ENCODE data around the gene SNX21.

SNX21 gene

DNA sequence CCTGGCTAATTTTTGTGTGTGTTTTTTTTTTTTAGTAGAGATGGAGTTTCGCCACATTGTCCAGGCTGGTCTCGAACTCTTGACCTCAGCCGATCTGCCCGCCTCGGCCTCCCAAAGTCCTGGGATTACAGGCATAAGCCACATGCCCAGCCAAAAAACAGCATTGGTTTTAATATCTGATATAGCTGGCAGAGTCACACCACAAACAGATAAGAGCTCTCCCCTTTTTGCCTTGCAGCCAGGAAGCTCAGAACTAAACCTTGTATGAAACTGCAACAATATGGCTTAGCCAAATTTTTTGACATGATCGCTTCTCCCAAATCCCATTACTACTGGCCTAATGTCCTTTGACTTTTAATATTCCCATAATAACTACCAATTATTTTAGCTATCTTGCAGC is 18.7 kb downstream of the SNX21 start:
- Histone ChIP-seq H3K9me3 (ENCODE audit: low read length) (no peaks in the 10 kb centered on the region), H3F3A (ENCODE audit: insufficient read depth, low read length) (no peaks in the 10 kb centered on the region), H2AFZ (ENCODE audit: low read length) (no peak overlapping the region), H4K20me1 (ENCODE audit: insufficient read depth, low read length) (no peaks in the 10 kb centered on the region), H3K4me1 (ENCODE audit: insufficient read depth, low read length, severe bottlenecking) (peaks cover 11% of the 10 kb centered on the region), H3K4me3 (ENCODE audit: low read depth, low read length, poor library complexity, severe bottlenecking) (no peak overlapping the region), H3K79me2 (ENCODE audit: insufficient read depth, low read length) (peaks cover 7% of the 10 kb centered on the region; the same call in 1 of the 2 replicates), H3K27ac (ENCODE audit: low read depth, low read length, poor library complexity, severe bottlenecking) (no peak overlapping the region), H3K36me3 (ENCODE audit: insufficient read depth, low read length) (peaks cover 15% of the 10 kb centered on the region; the same call in 1 of the 2 replicates), H3K9me2 (ENCODE audit: low read depth, low read length) (no peaks in the 10 kb centered on the region), H3K9ac (ENCODE audit: low read length) (no peak overlapping the region), H3K27me3 (ENCODE audit: insufficient read depth, low read length) (no peaks in the 10 kb centered on the region), H3K4me2 (ENCODE audit: low read length) (no peak overlapping the region)
- no peak for TF ChIP-seq CTCF (IDR thresholded peaks at IDR 0.05; ENCODE audit: low read length)
- TF ChIP-seq EZH2 (IDR thresholded peaks at IDR 0.05; ENCODE audit: borderline replicate concordance, low read length): no peak

DNA sequence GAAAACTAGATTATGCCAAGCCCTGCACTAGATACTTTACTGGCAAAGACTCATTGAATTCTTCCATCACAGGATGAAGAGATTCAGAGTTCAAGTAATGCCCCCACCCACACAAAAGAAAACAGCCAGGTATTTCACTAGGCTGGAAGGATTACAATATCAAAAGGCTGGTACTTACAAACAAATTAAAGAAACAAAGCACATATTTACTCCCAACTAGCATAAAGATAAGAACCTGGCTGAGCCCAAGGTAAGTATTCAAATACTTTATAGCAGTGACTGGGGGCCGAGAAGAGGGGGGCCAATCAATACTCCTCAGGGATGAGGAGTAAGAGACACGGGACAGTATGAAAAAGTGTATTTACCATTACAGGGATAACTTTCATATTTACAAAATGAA is 19.9 kb downstream of the SNX21 start:
- Histone ChIP-seq H3K27me3 (ENCODE audit: insufficient read depth, low read length) (no peaks in the 10 kb centered on the region), H3K9me3 (ENCODE audit: low read length) (no peaks in the 10 kb centered on the region), H3K4me2 (ENCODE audit: low read length) (no peak overlapping the region), H3K36me3 (ENCODE audit: insufficient read depth, low read length) (peaks cover 15% of the 10 kb centered on the region; the same call in 1 of the 2 replicates), H4K20me1 (ENCODE audit: insufficient read depth, low read length) (no peaks in the 10 kb centered on the region), H3K9me2 (ENCODE audit: low read depth, low read length) (no peaks in the 10 kb centered on the region), H3K27ac (ENCODE audit: low read depth, low read length, poor library complexity, severe bottlenecking) (no peak overlapping the region), H3K9ac (ENCODE audit: low read length) (no peak overlapping the region), H3K79me2 (ENCODE audit: insufficient read depth, low read length) (peaks cover 7% of the 10 kb centered on the region; the same call in 1 of the 2 replicates), H3K4me1 (ENCODE audit: insufficient read depth, low read length, severe bottlenecking) (peaks cover 17% of the 10 kb centered on the region), H2AFZ (ENCODE audit: low read length) (no peak overlapping the region), H3F3A (ENCODE audit: insufficient read depth, low read length) (no peaks in the 10 kb centered on the region), H3K4me3 (ENCODE audit: low read depth, low read length, poor library complexity, severe bottlenecking) (no peak overlapping the region)
- TF ChIP-seq EZH2 (IDR thresholded peaks at IDR 0.05; ENCODE audit: borderline replicate concordance, low read length): no peak

DNA sequence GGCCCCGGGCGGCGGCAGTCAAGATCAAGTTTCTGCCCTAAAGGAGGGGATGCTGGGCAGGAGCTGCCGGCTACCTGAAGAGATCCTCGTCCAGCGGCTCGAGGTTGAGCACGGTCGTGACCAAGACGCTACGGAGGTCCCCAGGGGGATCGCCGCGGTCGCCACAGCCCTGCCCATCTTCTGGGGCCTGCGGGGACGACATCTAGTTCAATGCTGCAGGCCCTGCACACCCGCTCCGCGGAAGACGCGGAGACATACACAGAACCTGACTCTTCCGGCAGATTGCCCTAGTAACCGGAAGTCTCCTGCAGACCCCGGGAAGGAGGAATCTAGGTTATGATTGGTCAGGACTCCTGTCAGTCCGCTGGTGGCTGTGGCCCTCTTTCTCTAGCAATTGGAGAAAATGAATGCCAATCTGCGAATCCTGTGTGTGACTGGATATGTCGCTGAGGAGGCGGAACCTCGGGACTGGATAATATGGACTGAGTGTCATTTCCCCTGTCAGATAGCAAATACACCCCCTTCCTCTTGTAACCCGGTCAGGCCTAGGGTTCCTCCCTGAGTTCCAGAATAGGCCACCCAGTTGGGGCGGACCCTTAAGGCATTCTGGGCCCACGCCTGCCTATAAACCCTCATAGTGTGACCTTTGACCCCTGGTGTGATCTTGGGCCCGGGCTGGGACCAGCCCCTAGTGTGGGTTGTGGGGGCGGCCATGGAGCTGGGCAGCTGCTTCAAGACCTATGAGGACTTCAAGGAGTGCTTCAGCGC is 23.7 kb downstream of the SNX21 start, which contains the start of the genes ACOT8 and ZSWIM3:
Gene ACOT8, minus strand, starts transcription at position 279 of the 768 bp plus-strand sequence. Its CDS starts 77 bp downstream, at position 202.
Gene ZSWIM3, plus strand, starts transcription at position 501 of the 768 bp plus-strand sequence. Its CDS starts 212 bp downstream, at position 713.
- H3K4me2 ChIP-seq (ENCODE audit: low read length): peak within 1 kb of the TSS; percentile 85
- TF ChIP-seq EZH2 (IDR thresholded peaks at IDR 0.05; ENCODE audit: borderline replicate concordance, low read length) (no peak), CTCF (IDR thresholded peaks at IDR 0.05; ENCODE audit: low read length) (no peak)
- H4K20me1 ChIP-seq (ENCODE audit: insufficient read depth, low read length): no peaks in the 10 kb centered on the region
- H3K79me2 ChIP-seq (ENCODE audit: insufficient read depth, low read length): peaks cover 7% of the 10 kb centered on the region; the same call in 1 of the 2 replicates
- peak within 1 kb of the TSS; percentile 84 for H3K4me3 ChIP-seq (ENCODE audit: low read depth, low read length, poor library complexity, severe bottlenecking)
- peak within 1 kb of the TSS; percentile 77 for H3K27ac ChIP-seq (ENCODE audit: low read depth, low read length, poor library complexity, severe bottlenecking)
- no peak within 1 kb of the TSS for H2AFZ ChIP-seq (ENCODE audit: low read length)
- peak within 1 kb of the TSS; percentile 83 for H3K9ac ChIP-seq (ENCODE audit: low read length)
- peaks cover 8% of the 10 kb centered on the region; the same call in 1 of the 2 replicates for H3K36me3 ChIP-seq (ENCODE audit: insufficient read depth, low read length)
- H3F3A ChIP-seq (ENCODE audit: insufficient read depth, low read length): no peaks in the 10 kb centered on the region
- H3K9me3 ChIP-seq (ENCODE audit: low read length): no peaks in the 10 kb centered on the region
- H3K4me1 ChIP-seq (ENCODE audit: insufficient read depth, low read length, severe bottlenecking): peaks cover 41% of the 10 kb centered on the region
- no peaks in the 10 kb centered on the region for H3K27me3 ChIP-seq (ENCODE audit: insufficient read depth, low read length)
- H3K9me2 ChIP-seq (ENCODE audit: low read depth, low read length): no peaks in the 10 kb centered on the region
